ENCODE results near the gene GMDS. TPM values are rescaled to one million over a fixed set of nuclear protein-coding genes. Genes with fewer than 3 reads are reported as not detected.

Gene GMDS
- total and polyA plus RNA-seq, 2 donors (not counting 3 experiments of a cell fraction or from before 2014, with no cell fraction given): 9.8 to 23.5 TPM

DNA sequence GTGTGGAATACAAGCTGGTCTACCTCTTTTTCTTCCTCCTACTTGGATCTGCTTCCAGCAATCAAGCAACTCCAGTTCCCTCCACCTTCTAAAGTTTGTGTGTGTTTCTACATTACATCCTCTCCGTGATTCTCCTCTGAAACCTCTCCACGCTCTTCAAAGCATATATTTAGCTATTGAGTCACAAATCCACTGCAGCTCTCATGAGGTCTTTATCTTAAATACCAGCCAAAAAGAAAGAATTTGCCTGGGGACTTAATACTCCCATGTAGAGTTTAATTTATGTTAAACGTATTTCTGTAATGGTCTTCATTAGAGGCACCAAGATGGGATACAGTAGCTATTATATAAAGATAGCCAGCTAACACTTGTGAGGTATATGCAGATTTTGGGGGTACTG lies 557.0 kb downstream of the GMDS start:
- TF ChIP-seq MYC (IDR thresholded peaks at IDR 0.05; ENCODE audit: low read depth, low read length): no peak
- TF ChIP-seq, protein P1, sequence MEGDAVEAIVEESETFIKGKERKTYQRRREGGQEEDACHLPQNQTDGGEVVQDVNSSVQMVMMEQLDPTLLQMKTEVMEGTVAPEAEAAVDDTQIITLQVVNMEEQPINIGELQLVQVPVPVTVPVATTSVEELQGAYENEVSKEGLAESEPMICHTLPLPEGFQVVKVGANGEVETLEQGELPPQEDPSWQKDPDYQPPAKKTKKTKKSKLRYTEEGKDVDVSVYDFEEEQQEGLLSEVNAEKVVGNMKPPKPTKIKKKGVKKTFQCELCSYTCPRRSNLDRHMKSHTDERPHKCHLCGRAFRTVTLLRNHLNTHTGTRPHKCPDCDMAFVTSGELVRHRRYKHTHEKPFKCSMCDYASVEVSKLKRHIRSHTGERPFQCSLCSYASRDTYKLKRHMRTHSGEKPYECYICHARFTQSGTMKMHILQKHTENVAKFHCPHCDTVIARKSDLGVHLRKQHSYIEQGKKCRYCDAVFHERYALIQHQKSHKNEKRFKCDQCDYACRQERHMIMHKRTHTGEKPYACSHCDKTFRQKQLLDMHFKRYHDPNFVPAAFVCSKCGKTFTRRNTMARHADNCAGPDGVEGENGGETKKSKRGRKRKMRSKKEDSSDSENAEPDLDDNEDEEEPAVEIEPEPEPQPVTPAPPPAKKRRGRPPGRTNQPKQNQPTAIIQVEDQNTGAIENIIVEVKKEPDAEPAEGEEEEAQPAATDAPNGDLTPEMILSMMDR (IDR thresholded peaks at IDR 0.05; ENCODE audit: extremely low read depth in 1 of 2, insufficient read depth in 1 of 2, low read depth in 1 of 2, low read length in 2 of 2): no peak
- TF ChIP-seq GATA2 (IDR thresholded peaks at IDR 0.05; ENCODE audit: insufficient read depth, insufficient read length, low read depth, low read length): no peak
- TF ChIP-seq POLR2A (IDR thresholded peaks at IDR 0.05; ENCODE audit: low read depth, low read length): no peak
- TF ChIP-seq JUN (IDR thresholded peaks at IDR 0.05; ENCODE audit: borderline replicate concordance, insufficient read depth, insufficient read length, low read depth): no peak
- no peak for TF ChIP-seq EZH2 (IDR thresholded peaks at IDR 0.05; ENCODE audit: borderline replicate concordance, low read depth, low read length, severe bottlenecking)
- TF ChIP-seq, protein P2, sequence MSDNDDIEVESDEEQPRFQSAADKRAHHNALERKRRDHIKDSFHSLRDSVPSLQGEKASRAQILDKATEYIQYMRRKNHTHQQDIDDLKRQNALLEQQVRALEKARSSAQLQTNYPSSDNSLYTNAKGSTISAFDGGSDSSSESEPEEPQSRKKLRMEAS (IDR thresholded peaks at IDR 0.05; ENCODE audit: insufficient read depth, insufficient read length): no peak
- TF ChIP-seq POLR2AphosphoS5 (IDR thresholded peaks at IDR 0.05; ENCODE audit: insufficient read depth, low read depth, low read length): no peak
- no peak for TF ChIP-seq FOS (IDR thresholded peaks at IDR 0.05; ENCODE audit: borderline replicate concordance, insufficient read depth, low read length)
- Histone ChIP-seq H3K4me1 (ENCODE audit: control insufficient read depth, extremely low read depth, insufficient read depth, low read length) (peaks cover 13% of the 10 kb centered on the region), H3K4me3 (replicated peaks in 1 of 3; ENCODE audit: insufficient read depth in 1 of 3, low read depth in 1 of 3, low read length in 3 of 3) (no peak overlapping the region), H2AFZ (ENCODE audit: low read depth, low read length) (no peak overlapping the region), H4K20me1 (replicated peaks; ENCODE audit: control insufficient read depth, extremely low read depth, insufficient read depth, low read length) (no peaks in the 10 kb centered on the region), H3K27ac (ENCODE audit: insufficient read depth, low read depth, low read length) (no peak overlapping the region), H3K27me3 (ENCODE audit: control insufficient read depth in 2 of 2, insufficient read depth in 2 of 2, low read length in 2 of 2) (no peaks in the 10 kb centered on the region), H3K79me2 (ENCODE audit: control insufficient read depth, insufficient read depth, low read length) (no peaks in the 10 kb centered on the region), H3K9me3 (replicated peaks; ENCODE audit: control insufficient read depth, insufficient read depth, low read length) (no peaks in the 10 kb centered on the region), H3K36me3 (ENCODE audit: control insufficient read depth in 2 of 2, extremely low read depth in 1 of 2, insufficient read depth in 2 of 2, low read length in 2 of 2) (no peaks in the 10 kb centered on the region), H3K9me1 (replicated peaks; ENCODE audit: control insufficient read depth, extremely low read depth, insufficient read depth, low read length) (no peaks in the 10 kb centered on the region), H3K4me2 (ENCODE audit: insufficient read depth, low read length) (no peak overlapping the region), H3K9ac (replicated peaks; ENCODE audit: extremely low read depth, insufficient read depth, low read length) (no peak overlapping the region)
- no peak for DNase-seq (ENCODE audit: low read depth, low spot score)
- BruUV-seq (replicated peaks): no TSS peak
- dilution Hi-C loops (cut with MboI; ENCODE audit: extremely low pct_ligation_motif_present, low sequenced_read_pairs) (no loop called here), intact Hi-C loops (cut with micrococcal nuclease) (loop anchor here (5.0 to 10.0 kb wide), 2 partner anchors 61 to 946 kb away; no protein-coding TSS in a partner anchor)
- no peak for FAIRE-seq
- ChIA-PET POLR2A (no interaction called here), CTCF (interaction anchor here (2.2 to 3.9 kb wide), 2 partner anchors 10 to 77 kb away, joined by 28 to 54 read pairs; partner anchors contain the start of gene FOXC1)

Measured in endothelial cell of umbilical vein (primary cell).